Neuronal stem cell (in vitro differentiated cells): ENCODE data around the gene BTG4.

ENCODE experiments used
- DNase-seq: peaks from one replicate; pipeline ENCODE4 v3.0.0-alpha.2; 2013; ENCODE audit warnings: low spot score
- H2AFZ ChIP-seq: one replicate; pipeline ENCODE4 v1.6.1; 2013; ENCODE audit warnings: mild to moderate bottlenecking, low read length, inconsistent platforms
- H2AK5ac ChIP-seq: 2 replicates; pipeline ENCODE4 v1.6.1; 2013; ENCODE audit warnings: low read depth, mild to moderate bottlenecking, inconsistent platforms, low read length, moderate library complexity, mixed read lengths
- H2BK120ac ChIP-seq: 2 replicates; pipeline ENCODE4 v1.6.1; 2013; ENCODE audit warnings: low read depth, mild to moderate bottlenecking, inconsistent platforms, low read length, moderate library complexity, mixed read lengths
- H2BK12ac ChIP-seq: one replicate; pipeline ENCODE4 v1.6.1; 2013; ENCODE audit warnings: low read length, inconsistent platforms
- H2BK15ac ChIP-seq: 2 replicates; pipeline ENCODE4 v1.6.1; 2013; ENCODE audit warnings: mild to moderate bottlenecking, low read length, inconsistent platforms, mixed read lengths
- H2BK5ac ChIP-seq: one replicate; pipeline ENCODE4 v1.6.1; 2013; ENCODE audit warnings: inconsistent platforms, mild to moderate bottlenecking, low read length, moderate library complexity
- H3K14ac ChIP-seq: one replicate; pipeline ENCODE4 v1.6.1; 2013; ENCODE audit warnings: low read length, inconsistent platforms
- H3K18ac ChIP-seq: 2 replicates; pipeline ENCODE4 v1.6.1; 2013; ENCODE audit warnings: low read length, inconsistent platforms
- H3K23ac ChIP-seq: 2 replicates; pipeline ENCODE4 v1.6.1; 2013; ENCODE audit warnings: low read depth, mild to moderate bottlenecking, mixed read lengths, low read length, inconsistent platforms; ENCODE audit not compliant: poor library complexity
- H3K27ac ChIP-seq: replicated peaks from 3 replicates; pipeline ENCODE4 v1.5.1; 2013; ENCODE audit warnings: low read length, inconsistent platforms
- H3K27me3 ChIP-seq, 3 experiments: 2 replicates each; pipeline ENCODE4 v1.6.1; 2013; ENCODE audit warnings: low read length in 3 of 3, mild to moderate bottlenecking in 2 of 3, inconsistent platforms in 1 of 3, low read depth in 1 of 3, mixed read lengths in 1 of 3, moderate library complexity in 1 of 3; ENCODE audit not compliant: control insufficient read depth in 3 of 3, insufficient read depth in 3 of 3
- H3K36me3 ChIP-seq, 2 donors: replicated peaks in 1 of 2; 2 replicates each; pipeline ENCODE4 v1.6.1; 2013; ENCODE audit warnings: low read length in 2 of 2; ENCODE audit not compliant: control insufficient read depth in 2 of 2, insufficient read depth in 2 of 2
- H3K4ac ChIP-seq: 2 replicates; pipeline ENCODE4 v1.6.1; 2013; ENCODE audit warnings: inconsistent platforms, mild to moderate bottlenecking, low read length, moderate library complexity
- H3K4me1 ChIP-seq, 2 donors: 1 replicate in 1 of 2; 2 replicates in 1 of 2; pipeline ENCODE4 v1.6.1; 2013; ENCODE audit warnings: low read length in 2 of 2, low read depth in 1 of 2; ENCODE audit not compliant: control insufficient read depth in 2 of 2, insufficient read depth in 1 of 2
- H3K4me2 ChIP-seq: one replicate; pipeline ENCODE4 v1.6.1; 2013; ENCODE audit warnings: mild to moderate bottlenecking, low read length, inconsistent platforms; ENCODE audit not compliant: insufficient read depth, poor library complexity, severe bottlenecking
- H3K4me3 ChIP-seq, 2 donors: 2 replicates each; pipeline ENCODE4 v1.5.1; 2013; ENCODE audit warnings: low read length in 2 of 2, mild to moderate bottlenecking in 2 of 2, inconsistent platforms in 1 of 2, moderate library complexity in 1 of 2
- H3K79me1 ChIP-seq: one replicate; pipeline ENCODE4 v1.6.1; 2013; ENCODE audit warnings: low read depth, mild to moderate bottlenecking, inconsistent platforms, low read length, moderate library complexity
- H3K9ac ChIP-seq: one replicate; pipeline ENCODE4 v1.6.1; 2013; ENCODE audit warnings: mild to moderate bottlenecking, low read depth, low read length, inconsistent platforms; ENCODE audit not compliant: poor library complexity
- H3K9me3 ChIP-seq, 2 donors: replicated peaks in 1 of 2; 2 replicates each; pipeline versions ENCODE3 to v1.6.1; 2013; ENCODE audit warnings: low read length in 2 of 2, mild to moderate bottlenecking in 2 of 2, inconsistent platforms in 1 of 2, low read depth in 1 of 2, mixed read lengths in 1 of 2, moderate library complexity in 1 of 2; ENCODE audit not compliant: control insufficient read depth in 2 of 2, insufficient read depth in 1 of 2
- H4K8ac ChIP-seq: one replicate; pipeline ENCODE4 v1.6.1; 2013; ENCODE audit warnings: low read depth, mild to moderate bottlenecking, inconsistent platforms, low read length, moderate library complexity
- H4K91ac ChIP-seq: one replicate; pipeline ENCODE4 v1.6.1; 2013; ENCODE audit warnings: low read length, low read depth, mild to moderate bottlenecking, inconsistent platforms; ENCODE audit not compliant: poor library complexity
- WGBS, 2 donors: extraction: QIAGEN DNeasy Blood & Tissue Kit; methylation state at CpG; one replicate each; pipeline ENCODE4 v1.1.7; 2013; ENCODE audit warnings: missing lambda C conversion rate in 2 of 2, mixed read lengths in 1 of 2; ENCODE audit not compliant: insufficient read length in 2 of 2, insufficient replicate concordance in 1 of 2; ENCODE audit errors: extremely low coverage in 2 of 2; 5-methylcytosine and 5-hydroxymethylcytosine counted together

Gene BTG4

DNA sequence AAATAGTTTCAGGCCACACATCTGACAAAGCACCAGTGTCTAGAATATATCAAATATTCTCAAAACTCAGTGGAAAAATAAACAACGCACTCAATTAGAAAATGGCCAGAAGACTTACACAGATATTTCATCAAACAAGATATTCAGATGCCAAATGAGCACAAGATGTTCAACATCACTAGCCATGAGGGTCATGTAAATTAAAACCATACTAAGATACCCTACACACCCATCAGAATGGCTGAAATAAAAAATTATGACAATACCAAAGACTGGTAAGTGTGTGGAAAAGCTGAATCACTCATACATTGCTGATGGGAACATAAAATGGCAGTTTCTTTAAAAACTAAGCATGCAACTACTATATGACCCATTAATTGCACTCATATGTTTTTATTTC, 21.7 kb downstream of the BTG4 start:
- Histone ChIP-seq H3K14ac (no peak overlapping the region), H4K8ac (no peak overlapping the region), H2BK5ac (no peak overlapping the region), H3K23ac (no peak overlapping the region), H3K4me1 (peaks cover 0 to 2% of the 10 kb centered on the region in 2 donors), H2AFZ (no peak overlapping the region), H3K4me2 (no peak overlapping the region), H3K18ac (no peak overlapping the region), H3K27me3 (peaks cover 0 to 6% (median 0%) of the 10 kb centered on the region in 3 experiments), H2AK5ac (no peak overlapping the region), H3K9ac (no peak overlapping the region), H4K91ac (no peak overlapping the region), H2BK12ac (no peak overlapping the region), H3K79me1 (no peaks in the 10 kb centered on the region), H3K4ac (no peak overlapping the region), H3K4me3 (no peak overlapping the region), H3K27ac (no peak overlapping the region), H2BK15ac (no peak overlapping the region), H2BK120ac (no peak overlapping the region), H3K9me3 (no peaks in the 10 kb centered on the region), H3K36me3 (no peaks in the 10 kb centered on the region)
- no peak for DNase-seq
- WGBS, 2 donors: no CpG with 5 or more reads among the region's 1 CpG

DNA sequence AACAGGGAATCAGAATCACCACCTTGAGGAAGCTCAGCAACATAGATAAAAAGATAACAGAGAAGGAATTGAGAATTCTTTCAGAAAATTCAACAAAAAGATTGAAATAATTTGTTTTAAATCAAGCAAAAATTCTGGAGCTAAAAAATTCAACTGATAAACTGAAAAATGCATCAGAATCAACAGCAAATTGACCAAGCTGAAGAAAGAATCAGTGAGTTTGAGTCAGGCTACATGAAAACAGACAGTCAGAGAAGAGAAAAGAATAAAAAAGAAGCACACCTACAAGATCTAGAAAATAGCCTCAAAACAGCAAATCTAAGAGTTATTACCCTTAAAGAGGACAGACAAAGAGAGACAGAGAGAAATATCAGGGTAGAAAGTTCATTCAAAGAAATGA, 28.8 kb downstream of the BTG4 start:
- Histone ChIP-seq H2AFZ (no peak overlapping the region), H3K9me3 (peaks cover 0 to 4% of the 10 kb centered on the region in 2 donors), H3K36me3 (no peaks in the 10 kb centered on the region), H2BK15ac (no peak overlapping the region), H3K14ac (no peak overlapping the region), H3K27ac (no peak overlapping the region), H3K4me1 (no peaks in the 10 kb centered on the region), H2BK120ac (no peak overlapping the region), H3K4me3 (no peak overlapping the region), H2BK5ac (no peak overlapping the region), H4K8ac (no peak overlapping the region), H3K4ac (no peak overlapping the region), H3K23ac (no peak overlapping the region), H3K4me2 (no peak overlapping the region), H3K79me1 (no peaks in the 10 kb centered on the region), H3K9ac (no peak overlapping the region), H2BK12ac (no peak overlapping the region), H3K27me3 (peaks cover 0 to 2% (median 0%) of the 10 kb centered on the region in 3 experiments), H4K91ac (no peak overlapping the region), H3K18ac (no peak overlapping the region), H2AK5ac (no peak overlapping the region)
- no peak for DNase-seq

DNA sequence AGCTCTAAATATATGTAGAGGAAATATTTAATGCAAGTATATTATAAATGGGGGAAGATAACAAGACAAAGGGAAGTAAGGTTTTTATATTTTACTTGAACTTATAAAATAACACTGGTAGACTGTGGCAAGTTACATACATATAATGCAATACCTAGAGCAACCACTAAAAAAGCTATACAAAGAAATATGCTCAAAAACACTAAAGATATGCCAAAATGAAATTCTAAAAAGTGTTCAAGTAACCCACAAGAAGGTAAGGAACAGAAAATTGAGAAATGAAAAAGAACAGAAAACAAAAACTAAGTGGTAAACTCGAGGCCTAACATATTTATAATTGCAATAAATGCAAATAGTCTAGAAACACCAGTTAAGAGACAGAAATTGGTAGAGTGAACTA, 32.5 kb downstream of the BTG4 start:
- Histone ChIP-seq H3K9ac (no peak overlapping the region), H3K27ac (no peak overlapping the region), H4K91ac (no peak overlapping the region), H2BK15ac (no peak overlapping the region), H2BK120ac (no peak overlapping the region), H4K8ac (no peak overlapping the region), H2BK5ac (no peak overlapping the region), H3K4me1 (no peaks in the 10 kb centered on the region), H3K23ac (no peak overlapping the region), H3K36me3 (no peaks in the 10 kb centered on the region), H3K4me3 (no peak overlapping the region), H2AK5ac (no peak overlapping the region), H3K4me2 (no peak overlapping the region), H3K9me3 (peaks cover 0 to 4% of the 10 kb centered on the region in 2 donors), H3K27me3 (peaks cover 0 to 4% (median 0%) of the 10 kb centered on the region in 3 experiments), H3K14ac (no peak overlapping the region), H3K18ac (no peak overlapping the region), H2AFZ (no peak overlapping the region), H3K79me1 (no peaks in the 10 kb centered on the region), H3K4ac (no peak overlapping the region), H2BK12ac (no peak overlapping the region)
- DNase-seq: no peak
- no CpG with 5 or more reads among the region's 1 CpG for WGBS, 2 donors

DNA sequence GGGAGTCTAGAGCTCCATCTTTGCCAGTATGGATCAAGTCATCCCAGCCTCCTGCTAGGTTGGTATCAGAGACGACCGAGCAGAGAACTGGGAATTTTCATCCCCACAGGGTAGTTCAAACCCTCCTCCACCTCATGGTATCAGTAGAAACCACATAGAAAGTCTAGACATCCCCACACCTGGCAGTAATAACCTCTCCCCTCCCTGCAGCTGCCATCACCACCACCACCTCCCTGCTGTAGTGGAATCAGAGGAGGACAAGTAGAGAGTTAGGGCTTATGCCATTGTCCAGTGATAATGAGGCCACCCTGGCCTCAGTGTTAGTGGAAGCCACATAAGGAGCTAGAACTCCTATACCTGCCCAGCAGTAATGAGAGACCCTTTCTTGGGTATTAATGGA, 34.3 kb downstream of the BTG4 start:
- Histone ChIP-seq H4K91ac (no peak overlapping the region), H3K4me2 (no peak overlapping the region), H2BK12ac (no peak overlapping the region), H2AK5ac (no peak overlapping the region), H3K9ac (no peak overlapping the region), H3K23ac (no peak overlapping the region), H3K79me1 (no peaks in the 10 kb centered on the region), H2BK5ac (no peak overlapping the region), H3K14ac (no peak overlapping the region), H3K4me3 (no peak overlapping the region), H3K18ac (no peak overlapping the region), H2BK120ac (no peak overlapping the region), H3K27me3 (peaks cover 0 to 3% (median 0%) of the 10 kb centered on the region in 3 experiments), H3K27ac (no peak overlapping the region), H2BK15ac (no peak overlapping the region), H2AFZ (no peak overlapping the region), H3K4me1 (no peaks in the 10 kb centered on the region), H4K8ac (no peak overlapping the region), H3K4ac (no peak overlapping the region), H3K9me3 (peaks cover 0 to under 1% of the 10 kb centered on the region in 2 donors), H3K36me3 (no peaks in the 10 kb centered on the region)
- no peak for DNase-seq
- no CpG with 5 or more reads among the region's 2 CpGs for WGBS, 2 donors
